ENCODE data around the gene FMNL2.

Gene FMNL2

DNA sequence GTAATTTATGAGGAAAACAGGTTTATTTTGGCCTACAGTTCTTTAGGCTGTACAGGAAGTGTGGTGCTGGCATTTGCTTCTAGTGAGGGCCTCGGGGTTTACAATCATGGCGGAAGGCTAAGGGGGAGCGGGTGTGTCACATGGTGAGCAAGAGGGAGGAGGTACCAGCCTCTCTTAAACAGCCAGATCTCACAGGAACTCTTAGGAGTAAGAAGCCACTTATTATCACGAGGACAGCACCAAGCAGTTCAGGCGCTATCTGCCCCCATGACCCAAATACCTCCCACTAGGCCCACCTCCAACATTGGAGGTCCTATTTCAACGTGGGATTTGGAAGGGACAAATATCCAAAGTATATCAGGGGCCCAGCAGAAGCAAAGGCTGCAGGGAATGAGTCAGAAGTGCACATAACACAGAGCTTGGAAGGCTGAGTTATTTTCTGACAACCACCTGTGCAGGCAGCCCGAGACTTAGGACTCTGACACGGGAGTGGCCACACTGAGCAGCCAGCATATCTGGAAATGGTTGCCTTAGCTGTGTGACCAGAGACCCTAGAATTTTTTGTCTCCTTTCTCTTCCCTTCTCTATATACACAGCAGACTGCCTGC is 211.4 kb downstream of the FMNL2 start:
- ChIA-PET CTCF (no interaction called here), POLR2A (no interaction called here)
- no peak for DNase-seq (ENCODE audit: extremely low spot score)
- TF ChIP-seq CTBP1 (IDR thresholded peaks at IDR 0.05; ENCODE audit: borderline replicate concordance): no peak
- no peak for TF ChIP-seq L3MBTL2 (conservative IDR thresholded peaks at IDR 0.05)
- TF ChIP-seq FOXA1 (IDR thresholded peaks at IDR 0.05): no peak
- no peak for TF ChIP-seq SUZ12 (IDR thresholded peaks at IDR 0.05)
- no peak for TF ChIP-seq FOXK2 (IDR thresholded peaks at IDR 0.05)
- TF ChIP-seq NFRKB (IDR thresholded peaks at IDR 0.05): no peak
- TF ChIP-seq, protein P1, sequence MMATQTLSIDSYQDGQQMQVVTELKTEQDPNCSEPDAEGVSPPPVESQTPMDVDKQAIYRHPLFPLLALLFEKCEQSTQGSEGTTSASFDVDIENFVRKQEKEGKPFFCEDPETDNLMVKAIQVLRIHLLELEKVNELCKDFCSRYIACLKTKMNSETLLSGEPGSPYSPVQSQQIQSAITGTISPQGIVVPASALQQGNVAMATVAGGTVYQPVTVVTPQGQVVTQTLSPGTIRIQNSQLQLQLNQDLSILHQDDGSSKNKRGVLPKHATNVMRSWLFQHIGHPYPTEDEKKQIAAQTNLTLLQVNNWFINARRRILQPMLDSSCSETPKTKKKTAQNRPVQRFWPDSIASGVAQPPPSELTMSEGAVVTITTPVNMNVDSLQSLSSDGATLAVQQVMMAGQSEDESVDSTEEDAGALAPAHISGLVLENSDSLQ (IDR thresholded peaks at IDR 0.05): no peak
- TF ChIP-seq ZNF384 (IDR thresholded peaks at IDR 0.05): no peak
- TF ChIP-seq BHLHE40 (IDR thresholded peaks at IDR 0.05; ENCODE audit: borderline replicate concordance): no peak
- TF ChIP-seq HDGF (IDR thresholded peaks at IDR 0.05; ENCODE audit: borderline replicate concordance): no peak
- no peak for TF ChIP-seq ELF4 (IDR thresholded peaks at IDR 0.05)
- no peak for TF ChIP-seq SP1 (IDR thresholded peaks at IDR 0.05)
- no peak for TF ChIP-seq FOXM1 (IDR thresholded peaks at IDR 0.05; ENCODE audit: borderline replicate concordance)
- no peak for TF ChIP-seq ARNT (IDR thresholded peaks at IDR 0.05)
- TF ChIP-seq LEF1 (IDR thresholded peaks at IDR 0.05; ENCODE audit: borderline replicate concordance): no peak
- no peak for TF ChIP-seq TARDBP (IDR thresholded peaks at IDR 0.05)

DNA sequence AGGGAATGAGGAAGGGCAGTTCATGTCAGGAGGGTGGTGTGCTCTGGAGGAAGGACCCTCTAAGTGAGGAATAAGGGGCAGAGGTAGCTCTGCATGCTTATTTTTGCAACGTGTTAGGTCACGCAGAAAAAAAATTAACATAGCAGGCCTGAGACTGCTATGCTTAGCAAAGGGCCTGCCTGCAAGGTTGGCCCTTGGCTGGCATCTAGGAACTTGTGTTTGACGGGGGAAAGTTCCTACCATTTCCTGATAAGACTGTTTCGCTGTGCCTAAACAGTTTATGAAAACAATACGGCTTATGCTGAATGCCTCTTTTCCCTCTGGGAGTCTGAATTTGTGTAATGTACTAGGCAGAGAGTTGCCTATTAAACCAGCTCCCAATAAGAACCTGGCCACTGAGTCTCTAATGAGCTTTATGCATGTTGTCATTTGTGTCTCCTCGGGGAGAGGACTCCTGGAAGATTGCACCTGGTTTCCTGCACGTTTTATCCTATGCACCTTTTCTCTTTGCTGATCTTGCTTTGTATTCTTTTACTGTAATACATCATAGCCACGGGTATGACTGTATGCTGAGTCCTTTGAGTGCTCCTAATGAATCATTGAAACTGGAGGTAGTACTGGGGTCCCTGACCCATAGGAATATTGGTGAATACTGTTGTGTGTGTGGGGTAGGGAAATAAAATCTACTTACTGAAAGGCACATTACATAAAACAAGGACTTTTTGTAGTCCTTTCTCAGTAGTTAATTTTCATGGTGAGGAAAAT is 213.3 kb downstream of the FMNL2 start:
- POLR2A ChIA-PET: no interaction called here
- CTCF ChIA-PET: no interaction called here
- no peak for DNase-seq (ENCODE audit: extremely low spot score)
- TF ChIP-seq L3MBTL2 (conservative IDR thresholded peaks at IDR 0.05) (no peak), BHLHE40 (IDR thresholded peaks at IDR 0.05; ENCODE audit: borderline replicate concordance) (no peak), SUZ12 (IDR thresholded peaks at IDR 0.05) (no peak), ARNT (IDR thresholded peaks at IDR 0.05) (no peak), FOXA1 (IDR thresholded peaks at IDR 0.05) (no peak), TARDBP (IDR thresholded peaks at IDR 0.05) (no peak), SP1 (IDR thresholded peaks at IDR 0.05) (no peak), ELF4 (IDR thresholded peaks at IDR 0.05) (no peak), CTBP1 (IDR thresholded peaks at IDR 0.05; ENCODE audit: borderline replicate concordance) (no peak), ZNF384 (IDR thresholded peaks at IDR 0.05) (no peak), LEF1 (IDR thresholded peaks at IDR 0.05; ENCODE audit: borderline replicate concordance) (no peak), FOXM1 (IDR thresholded peaks at IDR 0.05; ENCODE audit: borderline replicate concordance) (no peak), FOXK2 (IDR thresholded peaks at IDR 0.05) (no peak), NFRKB (IDR thresholded peaks at IDR 0.05) (no peak), HDGF (IDR thresholded peaks at IDR 0.05; ENCODE audit: borderline replicate concordance) (no peak)
- TF ChIP-seq, protein P1 (IDR thresholded peaks at IDR 0.05): no peak

DNA sequence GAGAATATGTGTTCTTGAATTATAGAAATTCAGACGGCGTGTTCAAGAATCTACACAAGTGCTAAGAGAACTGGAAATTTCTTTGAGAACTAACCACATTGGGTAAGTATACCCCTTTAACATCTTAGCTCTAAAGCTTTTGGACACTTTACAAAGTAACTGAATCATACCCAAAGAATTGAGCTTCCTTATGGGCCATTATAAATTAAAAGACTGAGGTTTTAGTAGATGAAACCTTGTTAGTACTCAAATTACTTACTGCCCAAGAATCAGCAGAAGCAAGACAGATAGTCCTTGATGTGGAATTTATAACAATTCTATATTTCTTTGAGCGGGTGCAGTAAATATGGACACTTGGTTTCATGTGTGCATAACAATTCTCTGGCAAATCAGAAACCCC is 214.0 kb downstream of the FMNL2 start:
- TF ChIP-seq FOXA1 (IDR thresholded peaks at IDR 0.05) (no peak), SUZ12 (IDR thresholded peaks at IDR 0.05) (no peak), LEF1 (IDR thresholded peaks at IDR 0.05; ENCODE audit: borderline replicate concordance) (no peak), L3MBTL2 (conservative IDR thresholded peaks at IDR 0.05) (no peak), ELF4 (IDR thresholded peaks at IDR 0.05) (no peak), HDGF (IDR thresholded peaks at IDR 0.05; ENCODE audit: borderline replicate concordance) (no peak), NFRKB (IDR thresholded peaks at IDR 0.05) (no peak)
- ChIA-PET POLR2A (no interaction called here), CTCF (no interaction called here)
- DNase-seq (ENCODE audit: extremely low spot score): no peak

DNA sequence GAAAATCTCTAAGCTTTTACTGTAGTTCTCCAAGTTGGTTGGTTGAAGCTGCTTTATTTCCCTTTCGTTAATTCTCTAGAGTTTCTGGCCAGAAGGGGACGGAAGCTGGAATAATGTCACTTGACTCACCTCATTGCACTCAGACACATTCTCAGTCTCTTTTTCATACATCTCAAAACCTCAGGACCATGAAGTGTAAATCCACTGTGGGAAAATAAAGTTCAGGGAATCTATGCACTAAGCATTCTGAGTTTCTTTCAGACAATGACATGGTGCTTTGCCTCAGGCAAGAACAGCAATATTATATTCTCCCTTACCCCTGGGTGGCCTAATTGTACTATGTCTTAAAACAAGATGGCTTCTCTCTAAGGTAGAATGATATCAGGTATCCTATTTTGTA is 214.4 kb downstream of the FMNL2 start:
- CTCF ChIA-PET: interaction anchor here (0.6 kb wide), 1 partner anchor 278 kb away, joined by 4 read pairs; no protein-coding TSS in a partner anchor
- POLR2A ChIA-PET: no interaction called here
- TF ChIP-seq SUZ12 (IDR thresholded peaks at IDR 0.05): no peak
- no peak for TF ChIP-seq LEF1 (IDR thresholded peaks at IDR 0.05; ENCODE audit: borderline replicate concordance)
- TF ChIP-seq FOXK2 (IDR thresholded peaks at IDR 0.05): no peak
- TF ChIP-seq, protein P1 (IDR thresholded peaks at IDR 0.05): no peak
- no peak for TF ChIP-seq ARNT (IDR thresholded peaks at IDR 0.05)
- TF ChIP-seq ZNF384 (IDR thresholded peaks at IDR 0.05): no peak
- TF ChIP-seq SP1 (IDR thresholded peaks at IDR 0.05): no peak
- TF ChIP-seq L3MBTL2 (conservative IDR thresholded peaks at IDR 0.05): no peak
- TF ChIP-seq HDGF (IDR thresholded peaks at IDR 0.05; ENCODE audit: borderline replicate concordance): no peak
- no peak for DNase-seq (ENCODE audit: extremely low spot score)

DNA sequence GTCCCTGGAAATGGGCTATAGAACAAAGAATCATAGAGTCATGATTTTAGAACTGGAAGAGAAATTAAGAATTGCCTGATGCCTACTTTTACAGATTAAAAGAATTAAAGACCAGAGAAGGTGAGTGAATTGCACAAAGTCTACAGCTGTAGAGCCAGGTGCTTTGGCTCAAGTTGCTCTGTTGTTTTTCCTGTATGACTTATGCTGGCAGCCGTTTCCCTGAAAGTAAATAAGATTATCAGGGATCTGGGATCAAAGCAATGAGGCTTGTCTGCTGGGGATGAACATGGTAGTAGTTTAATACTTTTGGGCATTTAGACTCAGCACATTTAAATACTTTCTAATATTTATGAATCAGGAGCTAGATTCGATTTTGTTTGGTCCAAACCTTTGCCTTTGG is 215.4 kb downstream of the FMNL2 start:
- CTCF ChIA-PET: no interaction called here
- DNase-seq (ENCODE audit: extremely low spot score): no peak

DNA sequence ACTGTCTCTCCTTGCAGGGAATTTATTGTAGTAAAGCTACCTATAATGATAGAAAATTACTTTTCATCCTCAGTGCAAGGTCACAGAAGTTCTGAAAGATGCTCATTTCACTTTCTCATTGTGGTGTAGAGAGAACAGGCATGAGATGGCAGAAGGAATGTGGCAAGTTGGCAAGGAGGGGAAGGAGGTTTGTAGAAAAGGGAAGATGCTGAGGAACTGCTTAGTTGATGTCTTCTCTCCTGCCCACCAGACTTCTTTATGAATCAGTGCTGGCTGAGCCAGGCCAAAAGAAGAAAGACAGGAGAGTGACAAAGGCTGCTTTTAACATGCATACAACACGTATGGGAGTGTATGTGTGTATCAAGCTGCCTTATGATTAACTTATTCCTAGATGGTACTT is 217.9 kb downstream of the FMNL2 start:
- CTCF ChIA-PET: interaction anchor here (0.6 kb wide), 1 partner anchor 33 kb away, joined by 6 read pairs; no protein-coding TSS in a partner anchor
- POLR2A ChIA-PET: no interaction called here
- no peak for DNase-seq (ENCODE audit: extremely low spot score)
- no peak for TF ChIP-seq NFRKB (IDR thresholded peaks at IDR 0.05)
- TF ChIP-seq ZNF384 (IDR thresholded peaks at IDR 0.05): no peak
- no peak for TF ChIP-seq BHLHE40 (IDR thresholded peaks at IDR 0.05; ENCODE audit: borderline replicate concordance)
- no peak for TF ChIP-seq FOXK2 (IDR thresholded peaks at IDR 0.05)
- no peak for TF ChIP-seq CTBP1 (IDR thresholded peaks at IDR 0.05; ENCODE audit: borderline replicate concordance)
- TF ChIP-seq ARNT (IDR thresholded peaks at IDR 0.05): no peak

More for the DNA sequence above, 215.4 kb downstream of the FMNL2 start:
- no peak for TF ChIP-seq CTBP1 (IDR thresholded peaks at IDR 0.05; ENCODE audit: borderline replicate concordance)
- TF ChIP-seq ELF4 (IDR thresholded peaks at IDR 0.05): no peak
- no peak for TF ChIP-seq SUZ12 (IDR thresholded peaks at IDR 0.05)
- no peak for TF ChIP-seq FOXM1 (IDR thresholded peaks at IDR 0.05; ENCODE audit: borderline replicate concordance)
- no peak for TF ChIP-seq SP1 (IDR thresholded peaks at IDR 0.05)
- POLR2A ChIA-PET: no interaction called here

All from HEK293T (cell line).